HepG2 (cell line): ENCODE measurements around the gene NDEL1. TPM values are rescaled to one million over a fixed set of nuclear protein-coding genes. Genes with fewer than 3 reads are reported as not detected.

Experiments used
- CEBPB ChIP-seq: IDR thresholded peaks from 2 replicates; pipeline ENCODE4 v1.6.1; 2011; ENCODE audit warnings: low read depth, low read length, improper control_type of control experiment, borderline replicate concordance
- EED ChIP-seq: sonication (generic); formaldehyde crosslinking; IDR thresholded peaks from 2 replicates; pipeline ENCODE4 v1.5.0; 2020; ENCODE audit warnings: mild to moderate bottlenecking, missing genetic modification reagents
- EP300 ChIP-seq, 3 experiments: sonication (generic) in 1 of 3; formaldehyde crosslinking in 1 of 3; IDR thresholded peaks; 2 replicates each; pipeline versions ENCODE4 v1.5.1 to v1.6.1; 2011 to 2020; ENCODE audit warnings: low read depth in 2 of 3, low read length in 2 of 3, borderline replicate concordance in 1 of 3, improper control_type of control experiment in 1 of 3, mild to moderate bottlenecking in 1 of 3, missing genetic modification reagents in 1 of 3, moderate library complexity in 1 of 3
- FOXO1 ChIP-seq: sonication (generic); formaldehyde crosslinking; IDR thresholded peaks from 2 replicates; pipeline ENCODE4 v1.4.0; 2020; ENCODE audit warnings: missing genetic modification reagents
- ISX ChIP-seq: sonication (generic); formaldehyde crosslinking; conservative IDR thresholded peaks from 2 replicates; pipeline ENCODE4 v1.5.0; 2020; ENCODE audit warnings: missing genetic modification reagents
- KAT8 ChIP-seq: IDR thresholded peaks from 2 replicates; pipeline ENCODE4 v1.6.1; 2016; ENCODE audit warnings: missing genetic modification reagents, missing compliant biosample characterization
- MAFK ChIP-seq, 2 experiments: IDR thresholded peaks in 1 of 2; conservative IDR thresholded peaks in 1 of 2; 2 replicates each; pipeline ENCODE4 v1.6.1; 2011; ENCODE audit warnings: improper control_type of control experiment in 2 of 2, low read length in 2 of 2
- MED13 ChIP-seq: sonication (generic); formaldehyde crosslinking; IDR thresholded peaks from 2 replicates; pipeline ENCODE4 v1.5.0; 2020; ENCODE audit warnings: missing genetic modification reagents
- NFE2 ChIP-seq: sonication (generic); formaldehyde crosslinking; IDR thresholded peaks from 2 replicates; pipeline ENCODE4 v1.4.0; 2020; ENCODE audit warnings: missing genetic modification reagents
- NFKBIZ ChIP-seq: IDR thresholded peaks from 2 replicates; pipeline ENCODE4 v1.6.1; 2018; ENCODE audit warnings: missing genetic modification reagents, missing compliant biosample characterization
- PRPF4 ChIP-seq: fragments of 200-400 bp; formaldehyde crosslinking; IDR thresholded peaks from 2 replicates; pipeline ENCODE4 v1.6.1; 2016; ENCODE audit warnings: low read length, low read depth; ENCODE audit not compliant: poor library complexity, severe bottlenecking
- SAFB2 ChIP-seq: sonication (generic); formaldehyde crosslinking; IDR thresholded peaks from 2 replicates; pipeline ENCODE4 v1.5.1; 2020; ENCODE audit warnings: missing genetic modification reagents, low read depth, mild to moderate bottlenecking, borderline replicate concordance
- SOX13 ChIP-seq, 3 experiments: fragments of 450-650 bp in 1 of 3; sonication (generic) in 1 of 3; formaldehyde crosslinking in 1 of 3; IDR thresholded peaks in 2 of 3; conservative IDR thresholded peaks in 1 of 3; 2 replicates each; pipeline versions ENCODE4 v1.5.0 to v1.6.1; 2016 to 2020; ENCODE audit warnings: antibody characterized with exemption in 1 of 3, mild to moderate bottlenecking in 1 of 3, missing compliant biosample characterization in 1 of 3, missing genetic modification reagents in 1 of 3, moderate library complexity in 1 of 3
- TGIF2 ChIP-seq: IDR thresholded peaks from 2 replicates; pipeline ENCODE4 v1.6.1; 2016; ENCODE audit warnings: control low read depth, missing compliant biosample characterization
- ZBTB7B ChIP-seq: sonication (generic); formaldehyde crosslinking; IDR thresholded peaks from 2 replicates; pipeline ENCODE4 v1.4.0; 2020; ENCODE audit warnings: missing genetic modification reagents
- ZNF160 ChIP-seq: sonication (generic); formaldehyde crosslinking; IDR thresholded peaks from 2 replicates; pipeline ENCODE4 v1.8.0; 2022; ENCODE audit warnings: mild to moderate bottlenecking, inconsistent platforms, missing genetic modification reagents
- ZNF615 ChIP-seq: sonication (generic); formaldehyde crosslinking; IDR thresholded peaks from 2 replicates; pipeline ENCODE4 v1.5.0; 2020; ENCODE audit warnings: mild to moderate bottlenecking, missing genetic modification reagents, borderline replicate concordance
- ZNF772 ChIP-seq: sonication (generic); formaldehyde crosslinking; IDR thresholded peaks from 2 replicates; pipeline ENCODE4 v1.5.0; 2020; ENCODE audit warnings: mild to moderate bottlenecking, missing genetic modification reagents
- ZNF780A ChIP-seq: sonication (generic); formaldehyde crosslinking; IDR thresholded peaks from 2 replicates; pipeline ENCODE4 v1.8.0; 2022; ENCODE audit warnings: mild to moderate bottlenecking, missing genetic modification reagents, moderate library complexity
- ZSCAN12 ChIP-seq: sonication (generic); formaldehyde crosslinking; IDR thresholded peaks from 2 replicates; pipeline ENCODE4 v1.9.0; 2021; ENCODE audit warnings: mild to moderate bottlenecking, missing genetic modification reagents
- polyA plus RNA-seq, 8 experiments: library from polyadenylated mRNA; depleted of rRNA in 3 of 8; stranded (reverse) in 7 of 8; unstranded in 1 of 8; fragments of >200 nt; fragmentation: Illumina TruSeq in 4 of 8; extraction: Trizol in 4 of 8; gene quantifications; 2 replicates each; pipeline versions ENCODE4 v1.2.1 to v1.2.3, GENCODE V29; 2011 to 2016; ENCODE audit warnings: low read depth in 4 of 8, missing spikeins in 1 of 8, mixed read lengths in 1 of 8; ENCODE audit not compliant: insufficient read depth in 1 of 8
- total RNA-seq, 5 experiments: library from RNA; depleted of rRNA; stranded (reverse); fragments of >200 nt; fragmentation: Illumina TruSeq; extraction: Trizol; gene quantifications; 2 replicates each; pipeline ENCODE4 v1.2.3, GENCODE V29; 2016; ENCODE audit warnings: low read depth in 1 of 5
- TF ChIP-seq, protein P1 (sequence below): sonication (generic); formaldehyde crosslinking; IDR thresholded peaks from 2 replicates; pipeline ENCODE4 v1.5.1; 2020; ENCODE audit warnings: missing genetic modification reagents, mild to moderate bottlenecking, borderline replicate concordance
- TF ChIP-seq, protein P2 (sequence below): sonication (generic); formaldehyde crosslinking; IDR thresholded peaks from 2 replicates; pipeline ENCODE4 v1.4.0; 2020; ENCODE audit warnings: mild to moderate bottlenecking, missing genetic modification reagents
- TF ChIP-seq, protein P3 (sequence below): sonication (generic); formaldehyde crosslinking; IDR thresholded peaks from 2 replicates; pipeline ENCODE4 v1.9.0; 2021; ENCODE audit warnings: missing genetic modification reagents, mild to moderate bottlenecking, borderline replicate concordance

NDEL1 gene
- total and polyA plus RNA-seq, 2 of the 13 experiments (the other 11 are each of a cell fraction or from before 2014, with no cell fraction given): 59.8 to 153 TPM

DNA sequence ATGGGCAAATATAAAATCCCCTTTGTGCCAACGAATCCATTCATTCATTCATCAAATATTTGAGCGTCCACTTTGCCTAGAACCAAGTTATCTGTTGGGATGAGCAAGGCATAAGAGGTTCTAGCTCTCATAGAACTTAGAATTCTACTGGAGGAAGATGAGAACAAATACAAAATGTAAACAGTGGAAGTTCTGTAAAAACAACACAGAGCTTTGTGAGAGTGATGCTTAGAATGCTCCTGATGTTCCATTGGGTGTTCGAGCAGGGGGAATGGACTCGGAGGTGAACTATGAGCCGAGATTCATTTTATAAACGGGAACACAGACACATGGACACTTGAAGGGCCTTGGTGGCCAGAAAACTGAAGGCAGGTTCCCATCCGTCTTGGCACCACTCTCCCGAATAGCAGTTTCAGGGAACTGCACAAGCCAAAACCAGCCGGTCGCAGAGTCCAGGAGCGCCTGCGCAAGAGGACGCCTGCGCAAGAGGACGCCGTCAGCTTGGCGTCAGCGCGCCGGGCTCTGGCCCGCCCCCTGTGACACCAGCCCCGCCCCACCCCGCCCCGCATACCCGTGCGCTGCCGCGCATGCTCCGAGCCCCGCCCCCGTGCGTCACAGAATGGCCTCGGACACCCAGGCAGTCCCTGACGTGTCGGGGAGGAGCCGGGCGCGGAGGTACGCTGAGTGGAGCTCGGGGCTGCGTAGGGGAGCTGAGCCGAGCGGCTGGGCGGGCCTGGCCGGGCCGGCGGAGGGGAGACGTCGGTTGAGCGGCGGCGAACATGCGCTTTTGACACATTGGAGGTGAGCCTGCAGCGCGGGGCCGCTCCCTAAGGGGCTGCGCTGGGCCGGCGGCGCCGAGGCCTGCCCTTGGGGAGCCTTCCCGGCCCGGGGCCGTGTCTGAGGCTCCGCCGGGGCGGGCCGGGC is at the start of gene NDEL1 (continued):
- TF ChIP-seq KAT8 (CRISPR knock-in tag): peak; percentile 76
- no peak for TF ChIP-seq PRPF4
- TF ChIP-seq SAFB2 (CRISPR knock-in tag): peak; percentile 53; the same call in 1 of the 2 replicates
- no peak; the same call in 1 of the 2 replicates for TF ChIP-seq ZNF772
- no peak for TF ChIP-seq EED (CRISPR knock-in tag)
- TF ChIP-seq CEBPB: peak; percentile 52; the same call in 1 of the 2 replicates
- TF ChIP-seq NFKBIZ: 0 out of 2 replicates have a peak, but pooled peaks have one; percentile 45
- TF ChIP-seq ZNF780A: 0 out of 2 replicates have a peak, but pooled peaks have one; percentile 45
- TF ChIP-seq ZBTB7B: 0 out of 2 replicates have a peak, but pooled peaks have one; percentile 3
- TF ChIP-seq MED13 (CRISPR knock-in tag): peak; percentile 73; the same call in 1 of the 2 replicates
- no peak for TF ChIP-seq MAFK (conservative IDR thresholded peaks at IDR 0.05 in 1 of 2, IDR thresholded peaks at IDR 0.05 in 1 of 2; ENCODE audit: low read length in 2 of 2)
- TF ChIP-seq NFE2 (CRISPR knock-in tag): no peak
- TF ChIP-seq ISX (CRISPR knock-in tag): 0 out of 2 replicates have a peak, but pooled peaks have one; percentile 68
- no peak for TF ChIP-seq EP300 (IDR thresholded peaks at IDR 0.05; ENCODE audit: low read depth in 2 of 2, low read length in 2 of 2)
- TF ChIP-seq EP300 (CRISPR knock-in tag; IDR thresholded peaks at IDR 0.05; ENCODE audit: borderline replicate concordance): no peak
- TF ChIP-seq FOXO1: 0 out of 2 replicates have a peak, but pooled peaks have one; percentile 20
- TF ChIP-seq, protein P1, sequence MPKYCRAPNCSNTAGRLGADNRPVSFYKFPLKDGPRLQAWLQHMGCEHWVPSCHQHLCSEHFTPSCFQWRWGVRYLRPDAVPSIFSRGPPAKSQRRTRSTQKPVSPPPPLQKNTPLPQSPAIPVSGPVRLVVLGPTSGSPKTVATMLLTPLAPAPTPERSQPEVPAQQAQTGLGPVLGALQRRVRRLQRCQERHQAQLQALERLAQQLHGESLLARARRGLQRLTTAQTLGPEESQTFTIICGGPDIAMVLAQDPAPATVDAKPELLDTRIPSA (CRISPR knock-in tag): no peak
- TF ChIP-seq, protein P2, sequence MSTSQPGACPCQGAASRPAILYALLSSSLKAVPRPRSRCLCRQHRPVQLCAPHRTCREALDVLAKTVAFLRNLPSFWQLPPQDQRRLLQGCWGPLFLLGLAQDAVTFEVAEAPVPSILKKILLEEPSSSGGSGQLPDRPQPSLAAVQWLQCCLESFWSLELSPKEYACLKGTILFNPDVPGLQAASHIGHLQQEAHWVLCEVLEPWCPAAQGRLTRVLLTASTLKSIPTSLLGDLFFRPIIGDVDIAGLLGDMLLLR (CRISPR knock-in tag): peak; percentile 37; the same call in 1 of the 2 replicates
- TF ChIP-seq, protein P3, sequence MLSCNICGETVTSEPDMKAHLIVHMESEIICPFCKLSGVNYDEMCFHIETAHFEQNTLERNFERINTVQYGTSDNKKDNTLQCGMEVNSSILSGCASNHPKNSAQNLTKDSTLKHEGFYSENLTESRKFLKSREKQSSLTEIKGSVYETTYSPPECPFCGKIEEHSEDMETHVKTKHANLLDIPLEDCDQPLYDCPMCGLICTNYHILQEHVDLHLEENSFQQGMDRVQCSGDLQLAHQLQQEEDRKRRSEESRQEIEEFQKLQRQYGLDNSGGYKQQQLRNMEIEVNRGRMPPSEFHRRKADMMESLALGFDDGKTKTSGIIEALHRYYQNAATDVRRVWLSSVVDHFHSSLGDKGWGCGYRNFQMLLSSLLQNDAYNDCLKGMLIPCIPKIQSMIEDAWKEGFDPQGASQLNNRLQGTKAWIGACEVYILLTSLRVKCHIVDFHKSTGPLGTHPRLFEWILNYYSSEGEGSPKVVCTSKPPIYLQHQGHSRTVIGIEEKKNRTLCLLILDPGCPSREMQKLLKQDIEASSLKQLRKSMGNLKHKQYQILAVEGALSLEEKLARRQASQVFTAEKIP (CRISPR knock-in tag): no peak
- no peak for TF ChIP-seq ZNF615
- peak; percentile 68; the same call in 1 of the 2 replicates for TF ChIP-seq ZNF160
- no peak for TF ChIP-seq ZSCAN12 (CRISPR knock-in tag)
- TF ChIP-seq TGIF2: no peak; the same call in 1 of the 2 replicates
- 0 out of 2 replicates have a peak, but pooled peaks have one; percentile 19 for TF ChIP-seq SOX13 (IDR thresholded peaks at IDR 0.05)
- peak in 1 of 2 experiments; percentile 5; a peak in 1 of 4 replicates for TF ChIP-seq SOX13 (CRISPR knock-in tag; conservative IDR thresholded peaks at IDR 0.05 in 1 of 2, IDR thresholded peaks at IDR 0.05 in 1 of 2)
